ENCODE measurements around the gene SUMF2. TPM values are rescaled to one million over a fixed set of nuclear protein-coding genes. Genes with fewer than 3 reads are reported as not detected.
A peak's percentile ranks its signal among the peaks of the same experiment; 100 is the strongest.

The SUMF2 gene
- total and polyA plus RNA-seq, 2 of the 13 experiments (the other 11 are each of a cell fraction or from before 2014, with no cell fraction given), result 48.9 to 54.4 TPM

DNA sequence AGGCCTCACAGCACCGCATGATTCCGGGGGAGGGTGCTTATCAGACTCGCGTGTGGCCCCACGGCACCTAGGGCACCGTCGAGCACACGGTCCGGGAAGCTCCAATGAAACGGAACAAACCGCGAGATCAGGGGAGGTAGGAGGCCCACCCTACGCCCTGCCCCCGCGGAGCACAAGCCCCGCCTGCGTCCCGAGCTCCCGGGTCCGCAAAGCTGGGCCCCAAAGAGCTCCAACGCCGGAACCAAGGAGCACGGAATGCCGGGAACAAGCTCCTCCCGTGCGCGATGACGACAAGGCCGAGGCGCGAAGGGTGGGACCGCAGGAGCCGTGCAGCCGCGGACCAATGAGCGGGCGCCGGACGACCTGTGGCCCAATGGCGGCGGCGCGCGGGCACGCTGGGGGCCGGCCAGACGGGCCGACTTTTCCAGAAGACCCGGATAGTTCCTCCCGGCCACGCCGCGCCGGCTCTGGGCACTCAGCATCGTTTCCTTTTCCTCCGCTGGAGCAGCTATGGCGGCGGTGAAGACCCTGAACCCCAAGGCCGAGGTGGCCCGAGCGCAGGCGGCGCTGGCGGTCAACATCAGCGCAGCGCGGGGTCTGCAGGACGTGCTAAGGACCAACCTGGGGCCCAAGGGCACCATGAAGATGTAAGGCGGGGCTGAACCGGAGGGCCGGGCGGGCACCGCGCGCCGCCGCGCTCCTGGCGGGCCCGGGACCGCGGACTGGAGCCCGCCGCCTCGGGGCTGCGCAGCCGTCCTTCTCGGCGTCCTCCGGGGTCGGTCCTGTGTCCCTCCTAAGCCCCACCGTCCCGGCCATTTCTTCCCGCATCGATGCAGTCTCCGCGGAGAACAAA, 12.5 kb upstream of the SUMF2 start, which contains the start of the genes CCT6A and PSPH (continued):
- TF ChIP-seq, protein P1, sequence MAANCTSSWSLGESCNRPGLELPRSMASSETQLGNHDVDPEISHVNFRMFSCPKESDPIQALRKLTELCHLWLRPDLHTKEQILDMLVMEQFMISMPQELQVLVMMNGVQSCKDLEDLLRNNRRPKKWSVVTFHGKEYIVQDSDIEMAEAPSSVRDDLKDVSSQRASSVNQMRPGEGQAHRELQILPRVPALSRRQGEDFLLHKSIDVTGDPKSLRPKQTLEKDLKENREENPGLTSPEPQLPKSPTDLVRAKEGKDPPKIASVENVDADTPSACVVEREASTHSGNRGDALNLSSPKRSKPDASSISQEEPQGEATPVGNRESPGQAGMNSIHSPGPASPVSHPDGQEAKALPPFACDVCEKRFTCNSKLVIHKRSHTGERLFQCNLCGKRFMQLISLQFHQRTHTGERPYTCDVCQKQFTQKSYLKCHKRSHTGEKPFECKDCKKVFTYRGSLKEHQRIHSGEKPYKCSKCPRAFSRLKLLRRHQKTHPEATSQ (CRISPR knock-in tag; IDR thresholded peaks at IDR 0.05; ENCODE audit: borderline replicate concordance), result no peak; the same call in 1 of the 2 replicates
- TF ChIP-seq, protein P2, sequence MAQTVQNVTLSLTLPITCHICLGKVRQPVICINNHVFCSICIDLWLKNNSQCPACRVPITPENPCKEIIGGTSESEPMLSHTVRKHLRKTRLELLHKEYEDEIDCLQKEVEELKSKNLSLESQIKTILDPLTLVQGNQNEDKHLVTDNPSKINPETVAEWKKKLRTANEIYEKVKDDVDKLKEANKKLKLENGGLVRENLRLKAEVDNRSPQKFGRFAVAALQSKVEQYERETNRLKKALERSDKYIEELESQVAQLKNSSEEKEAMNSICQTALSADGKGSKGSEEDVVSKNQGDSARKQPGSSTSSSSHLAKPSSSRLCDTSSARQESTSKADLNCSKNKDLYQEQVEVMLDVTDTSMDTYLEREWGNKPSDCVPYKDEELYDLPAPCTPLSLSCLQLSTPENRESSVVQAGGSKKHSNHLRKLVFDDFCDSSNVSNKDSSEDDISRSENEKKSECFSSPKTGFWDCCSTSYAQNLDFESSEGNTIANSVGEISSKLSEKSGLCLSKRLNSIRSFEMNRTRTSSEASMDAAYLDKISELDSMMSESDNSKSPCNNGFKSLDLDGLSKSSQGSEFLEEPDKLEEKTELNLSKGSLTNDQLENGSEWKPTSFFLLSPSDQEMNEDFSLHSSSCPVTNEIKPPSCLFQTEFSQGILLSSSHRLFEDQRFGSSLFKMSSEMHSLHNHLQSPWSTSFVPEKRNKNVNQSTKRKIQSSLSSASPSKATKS (CRISPR knock-in tag; IDR thresholded peaks at IDR 0.05), result no peak; the same call in 1 of the 2 replicates
- TF ChIP-seq SMYD3 (CRISPR knock-in tag; IDR thresholded peaks at IDR 0.05) (no peak; the same call in 1 of the 2 replicates), ZNF24 (IDR thresholded peaks at IDR 0.05) (no peak; the same call in 1 of the 2 replicates), KAT8 (CRISPR knock-in tag; IDR thresholded peaks at IDR 0.05) (peak; percentile 92), GABPA (IDR thresholded peaks at IDR 0.05; ENCODE audit: low read depth, low read length) (peak; percentile 42), GABPA (CRISPR knock-in tag; IDR thresholded peaks at IDR 0.05; ENCODE audit: low read depth) (peak; percentile 79), ZNF782 (CRISPR knock-in tag; IDR thresholded peaks at IDR 0.05; ENCODE audit: borderline replicate concordance) (peak; percentile 85; the same call in 1 of the 2 replicates), ETV6 (CRISPR knock-in tag; conservative IDR thresholded peaks at IDR 0.05) (no peak), GTF2F1 (IDR thresholded peaks at IDR 0.05; ENCODE audit: low read length) (no peak), ISL2 (CRISPR knock-in tag; IDR thresholded peaks at IDR 0.05) (peak; percentile 31; the same call in 1 of the 2 replicates), MED1 (CRISPR knock-in tag; IDR thresholded peaks at IDR 0.05) (peak; percentile 88), ZNF292 (CRISPR knock-in tag; IDR thresholded peaks at IDR 0.05; ENCODE audit: borderline replicate concordance, low read depth) (peak; percentile 77; the same call in 1 of the 2 replicates), RFX1 (IDR thresholded peaks at IDR 0.05) (no peak), SIX1 (CRISPR knock-in tag; IDR thresholded peaks at IDR 0.05; ENCODE audit: borderline replicate concordance) (no peak), ZSCAN29 (CRISPR knock-in tag; conservative IDR thresholded peaks at IDR 0.05) (0 out of 2 replicates have a peak, but pooled peaks have one; percentile 56), ZNF138 (CRISPR knock-in tag; IDR thresholded peaks at IDR 0.05; ENCODE audit: low read depth) (peak; percentile 68; the same call in 1 of the 2 replicates), ZNF7 (CRISPR knock-in tag; IDR thresholded peaks at IDR 0.05) (no peak), PHF8 (CRISPR knock-in tag; IDR thresholded peaks at IDR 0.05) (peak; percentile 92), CBFB (CRISPR knock-in tag; IDR thresholded peaks at IDR 0.05) (peak; percentile 74), ZNF510 (CRISPR knock-in tag; IDR thresholded peaks at IDR 0.05; ENCODE audit: low read depth) (no peak), RFXAP (CRISPR knock-in tag; IDR thresholded peaks at IDR 0.05; ENCODE audit: borderline replicate concordance) (peak; percentile 70; the same call in 1 of the 2 replicates), ZNF839 (CRISPR knock-in tag; IDR thresholded peaks at IDR 0.05; ENCODE audit: borderline replicate concordance) (peak; percentile 77; the same call in 1 of the 2 replicates)
- TF ChIP-seq, protein P3, sequence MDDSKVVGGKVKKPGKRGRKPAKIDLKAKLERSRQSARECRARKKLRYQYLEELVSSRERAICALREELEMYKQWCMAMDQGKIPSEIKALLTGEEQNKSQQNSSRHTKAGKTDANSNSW (CRISPR knock-in tag; IDR thresholded peaks at IDR 0.05; ENCODE audit: borderline replicate concordance), result no peak; the same call in 1 of the 2 replicates
- TF ChIP-seq, protein P4, sequence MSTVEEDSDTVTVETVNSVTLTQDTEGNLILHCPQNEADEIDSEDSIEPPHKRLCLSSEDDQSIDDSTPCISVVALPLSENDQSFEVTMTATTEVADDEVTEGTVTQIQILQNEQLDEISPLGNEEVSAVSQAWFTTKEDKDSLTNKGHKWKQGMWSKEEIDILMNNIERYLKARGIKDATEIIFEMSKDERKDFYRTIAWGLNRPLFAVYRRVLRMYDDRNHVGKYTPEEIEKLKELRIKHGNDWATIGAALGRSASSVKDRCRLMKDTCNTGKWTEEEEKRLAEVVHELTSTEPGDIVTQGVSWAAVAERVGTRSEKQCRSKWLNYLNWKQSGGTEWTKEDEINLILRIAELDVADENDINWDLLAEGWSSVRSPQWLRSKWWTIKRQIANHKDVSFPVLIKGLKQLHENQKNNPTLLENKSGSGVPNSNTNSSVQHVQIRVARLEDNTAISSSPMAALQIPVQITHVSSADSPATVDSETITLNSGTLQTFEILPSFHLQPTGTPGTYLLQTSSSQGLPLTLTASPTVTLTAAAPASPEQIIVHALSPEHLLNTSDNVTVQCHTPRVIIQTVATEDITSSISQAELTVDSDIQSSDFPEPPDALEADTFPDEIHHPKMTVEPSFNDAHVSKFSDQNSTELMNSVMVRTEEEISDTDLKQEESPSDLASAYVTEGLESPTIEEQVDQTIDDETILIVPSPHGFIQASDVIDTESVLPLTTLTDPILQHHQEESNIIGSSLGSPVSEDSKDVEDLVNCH (CRISPR knock-in tag; IDR thresholded peaks at IDR 0.05), result no peak; the same call in 1 of the 2 replicates

Data from HepG2 (cell line).